Esophagus squamous epithelium (tissue), 5 donors: ENCODE results near the gene AATK. TPM values are rescaled to one million over a fixed set of nuclear protein-coding genes. Genes with fewer than 3 reads are reported as not detected.

Experiments
- DNase-seq: peaks from one replicate; lab custom pipeline; 2025; lab: John Stamatoyannopoulos, UW
- H3K27ac ChIP-seq, 4 donors: fragments of 200-600 bp; sonication (generic); one replicate each; pipeline ENCODE4 v1.5.1; 2016 to 2019; ENCODE audit warnings: mild to moderate bottlenecking in 1 of 4
- H3K27me3 ChIP-seq, 4 donors: fragments of 200-600 bp; sonication (generic); 1 replicate in 3 of 4; 2 replicates in 1 of 4; pipeline versions ENCODE4 v1.5.1 to v1.6.0; 2017 to 2021; ENCODE audit warnings: antibody characterized with exemption in 1 of 4
- H3K36me3 ChIP-seq, 3 donors: fragments of 200-600 bp; sonication (generic); one replicate each; pipeline ENCODE4 v1.5.1; 2016 to 2019
- H3K4me1 ChIP-seq, 3 donors: fragments of 200-600 bp; sonication (generic); one replicate each; pipeline ENCODE4 v1.5.1; 2017 to 2019
- H3K4me3 ChIP-seq, 4 donors: fragments of 200-600 bp; sonication (generic); 1 replicate in 3 of 4; 2 replicates in 1 of 4; pipeline ENCODE4 v1.5.1; 2016 to 2019; ENCODE audit warnings: mild to moderate bottlenecking in 2 of 4, moderate library complexity in 1 of 4
- H3K9me3 ChIP-seq, 3 donors: fragments of 200-600 bp; sonication (generic); one replicate each; pipeline ENCODE4 v1.5.1; 2016 to 2019
- POLR2A ChIP-seq, 4 donors: fragments of 450-650 bp; IDR thresholded peaks; one replicate each; pipeline ENCODE4 v1.6.1; 2017; ENCODE audit warnings: antibody characterized with exemption in 4 of 4, mild to moderate bottlenecking in 4 of 4, moderate library complexity in 3 of 4
- WGBS, 2 donors: methylation state at CpG; one replicate each; pipeline ENCODE4 v1.1.5; 2018; 5-methylcytosine and 5-hydroxymethylcytosine counted together
- intact Hi-C: fragments of 100-400 bp; cut with DNase I; formaldehyde crosslinking; loops from one replicate; pipeline ENCODE4 v1.15.0; 2022
- total RNA-seq, 4 donors: library from RNA; depleted of rRNA; stranded (reverse); fragments of >200 nt; gene quantifications; one replicate each; pipeline ENCODE4 v1.1.0, GENCODE V29; 2016
- TF ChIP-seq, protein P1 (sequence below), 6 experiments: fragments of 450-650 bp in 4 of 6; fragments of 200-600 bp in 2 of 6; sonication (generic) in 2 of 6; IDR thresholded peaks; one replicate each; pipeline ENCODE4 v1.5.1; 2016 to 2019; ENCODE audit warnings: antibody characterized with exemption in 6 of 6, mild to moderate bottlenecking in 4 of 6, moderate library complexity in 4 of 6
- donor health status: DM: yes; HTN: yes; CAD: no.

AATK gene
- total RNA-seq, 4 donors from 2014 or later: 0.57 to 1.5 (median 0.70) TPM; not detected in 1

- DNase-seq: no peak
- intact Hi-C loops: no loop called here
- Histone ChIP-seq H3K36me3 (no peaks in the 10 kb centered on the region), H3K9me3 (no peaks in the 10 kb centered on the region), H3K4me3 (no peak overlapping the region), H3K27me3 (peaks cover 0 to 67% (median 6%) of the 10 kb centered on the region in 4 donors), H3K4me1 (peaks cover 0 to 34% (median 4%) of the 10 kb centered on the region in 3 donors), H3K27ac (no peak overlapping the region)
- WGBS, 2 donors: 60 to 67% methylated on average over 1 to 2 of the region's 34 CpGs
- TF ChIP-seq, protein P1, sequence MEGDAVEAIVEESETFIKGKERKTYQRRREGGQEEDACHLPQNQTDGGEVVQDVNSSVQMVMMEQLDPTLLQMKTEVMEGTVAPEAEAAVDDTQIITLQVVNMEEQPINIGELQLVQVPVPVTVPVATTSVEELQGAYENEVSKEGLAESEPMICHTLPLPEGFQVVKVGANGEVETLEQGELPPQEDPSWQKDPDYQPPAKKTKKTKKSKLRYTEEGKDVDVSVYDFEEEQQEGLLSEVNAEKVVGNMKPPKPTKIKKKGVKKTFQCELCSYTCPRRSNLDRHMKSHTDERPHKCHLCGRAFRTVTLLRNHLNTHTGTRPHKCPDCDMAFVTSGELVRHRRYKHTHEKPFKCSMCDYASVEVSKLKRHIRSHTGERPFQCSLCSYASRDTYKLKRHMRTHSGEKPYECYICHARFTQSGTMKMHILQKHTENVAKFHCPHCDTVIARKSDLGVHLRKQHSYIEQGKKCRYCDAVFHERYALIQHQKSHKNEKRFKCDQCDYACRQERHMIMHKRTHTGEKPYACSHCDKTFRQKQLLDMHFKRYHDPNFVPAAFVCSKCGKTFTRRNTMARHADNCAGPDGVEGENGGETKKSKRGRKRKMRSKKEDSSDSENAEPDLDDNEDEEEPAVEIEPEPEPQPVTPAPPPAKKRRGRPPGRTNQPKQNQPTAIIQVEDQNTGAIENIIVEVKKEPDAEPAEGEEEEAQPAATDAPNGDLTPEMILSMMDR (IDR thresholded peaks at IDR 0.05): no peak
- no peak for TF ChIP-seq POLR2A (IDR thresholded peaks at IDR 0.05)
Measured at GRCh38 chr17:81126281-81127132, 39.5 kb downstream of the AATK start.

GRCh38 chr17:81125573-81126081 lies 40.4 kb downstream of the AATK start:
- TF ChIP-seq, protein P1 (IDR thresholded peaks at IDR 0.05): no peak
- TF ChIP-seq POLR2A (IDR thresholded peaks at IDR 0.05): no peak
- Histone ChIP-seq H3K27ac (no peak overlapping the region), H3K4me3 (no peak overlapping the region), H3K27me3 (peaks cover 0 to 76% (median 7%) of the 10 kb centered on the region in 4 donors), H3K9me3 (no peaks in the 10 kb centered on the region), H3K4me1 (peaks cover 0 to 34% (median 5%) of the 10 kb centered on the region in 3 donors), H3K36me3 (no peaks in the 10 kb centered on the region)
- DNase-seq: no peak
- WGBS, 2 donors: 25 to 50% methylated on average over 4 to 8 of the region's 14 CpGs
- intact Hi-C loops: no loop called here

DNA sequence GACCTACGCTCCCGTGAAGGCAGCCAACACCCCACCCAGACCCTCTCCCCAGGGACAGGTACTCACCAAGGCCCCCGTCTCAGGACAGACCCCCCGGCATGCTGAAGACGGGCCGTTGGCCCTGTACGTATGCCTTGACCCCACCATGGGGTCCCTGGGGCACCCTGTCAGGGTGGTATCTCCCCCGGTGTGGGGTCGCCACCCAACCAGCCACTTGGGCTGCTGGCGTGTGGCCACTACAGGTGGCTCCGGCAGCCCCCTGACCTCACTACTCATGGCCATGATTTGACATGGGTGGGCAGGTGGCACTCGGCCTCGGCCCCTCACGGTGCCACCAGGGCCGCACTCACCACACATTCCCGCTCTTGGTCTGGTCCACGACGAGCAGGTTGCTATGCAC lies 41.6 kb downstream of the AATK start:
- H3K9me3 ChIP-seq: no peaks in the 10 kb centered on the region
- no CpG with 5 or more reads among the region's 18 CpGs for WGBS, 2 donors
- H3K36me3 ChIP-seq: no peaks in the 10 kb centered on the region
- H3K4me3 ChIP-seq: no peak overlapping the region
- H3K27me3 ChIP-seq: peaks cover 0 to 87% (median 7%) of the 10 kb centered on the region in 4 donors
- no peak for TF ChIP-seq POLR2A (IDR thresholded peaks at IDR 0.05)
- TF ChIP-seq, protein P1 (IDR thresholded peaks at IDR 0.05): no peak
- H3K4me1 ChIP-seq: peaks cover 4 to 44% (median 7%) of the 10 kb centered on the region in 3 donors
- intact Hi-C loops: no loop called here
- no peak for DNase-seq
- no peak overlapping the region for H3K27ac ChIP-seq

- H3K9me3 ChIP-seq: no peaks in the 10 kb centered on the region
- no peak overlapping the region for H3K27ac ChIP-seq
- no peak overlapping the region for H3K4me3 ChIP-seq
- H3K4me1 ChIP-seq: peaks cover 13 to 54% (median 16%) of the 10 kb centered on the region in 3 donors
- H3K36me3 ChIP-seq: no peaks in the 10 kb centered on the region
- DNase-seq: no peak
- peaks cover 0 to 91% (median 7%) of the 10 kb centered on the region in 4 donors for H3K27me3 ChIP-seq
- 64 to 80% methylated on average over 1 to 4 of the region's 39 CpGs for WGBS, 2 donors
- intact Hi-C loops: no loop called here
- TF ChIP-seq POLR2A (IDR thresholded peaks at IDR 0.05): no peak
- TF ChIP-seq, protein P1 (IDR thresholded peaks at IDR 0.05): no peak
Measured at GRCh38 chr17:81123052-81124048, 42.7 kb downstream of the AATK start.
